C1 segment of cervical spinal cord (tissue), 14 donors: Measurements from ENCODE around the gene CD80.

Source experiments
- DNase-seq, 14 donors: peaks; one replicate each; lab custom pipeline; 2025; lab: John Stamatoyannopoulos, UW

CD80 gene

DNA sequence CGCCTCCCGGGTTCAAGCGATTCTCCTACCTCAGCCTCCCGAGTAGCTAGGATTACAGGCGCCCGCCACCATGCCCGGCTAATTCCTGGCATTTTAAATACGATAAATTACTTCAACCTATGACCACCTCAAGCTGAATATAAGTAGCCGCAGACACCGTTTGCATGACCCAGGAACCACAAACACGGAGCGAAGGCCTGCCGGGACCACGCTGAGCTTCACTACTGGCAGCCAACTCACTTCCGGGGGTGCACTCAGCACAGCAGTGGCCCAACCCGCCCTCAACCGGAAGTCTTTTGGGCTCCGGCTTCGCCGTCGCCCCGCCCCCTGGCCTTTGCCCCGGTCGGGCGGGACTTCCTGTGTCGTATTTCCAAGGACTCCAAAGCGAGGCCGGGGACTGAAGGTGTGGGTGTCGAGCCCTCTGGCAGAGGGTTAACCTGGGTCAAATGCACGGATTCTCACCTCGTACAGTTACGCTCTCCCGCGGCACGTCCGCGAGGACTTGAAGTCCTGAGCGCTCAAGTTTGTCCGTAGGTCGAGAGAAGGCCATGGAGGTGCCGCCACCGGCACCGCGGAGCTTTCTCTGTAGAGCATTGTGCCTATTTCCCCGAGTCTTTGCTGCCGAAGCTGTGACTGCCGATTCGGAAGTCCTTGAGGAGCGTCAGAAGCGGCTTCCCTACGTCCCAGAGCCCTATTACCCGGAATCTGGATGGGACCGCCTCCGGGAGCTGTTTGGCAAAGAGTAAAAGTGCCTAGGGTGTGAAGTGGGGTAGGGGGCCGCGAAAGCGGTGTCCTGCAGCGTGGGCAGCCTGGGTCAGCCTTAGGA lies 61.0 kb downstream of the CD80 start, which contains the start of gene TIMMDC1:
Gene TIMMDC1, plus strand, starts transcription at position 362 of the 826 bp plus-strand sequence. Its CDS starts 187 bp downstream, at position 549.
- peak; percentile 49 to 98 (median 94) for DNase-seq

DNA sequence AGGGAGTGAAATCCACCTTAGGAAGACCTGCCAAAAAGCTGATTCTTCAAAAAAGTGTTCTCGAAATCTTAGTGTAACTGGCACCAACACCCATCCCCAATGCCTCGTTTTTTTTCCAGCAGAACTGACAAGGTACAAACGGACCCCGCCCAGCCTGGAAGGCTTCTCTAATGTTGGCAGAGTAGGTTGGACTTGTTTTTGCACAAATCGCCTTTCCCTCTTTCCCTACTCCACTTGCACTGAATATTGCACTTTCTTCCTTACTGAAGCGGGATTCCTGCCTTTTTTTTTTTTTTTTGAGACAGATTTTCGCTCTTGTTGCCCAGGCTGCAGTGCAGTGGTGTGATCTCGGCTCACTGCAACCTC lies 61.6 kb downstream of the CD80 start:
- DNase-seq, result peak in 2 of 14 donors; percentile 12 to 27

DNA sequence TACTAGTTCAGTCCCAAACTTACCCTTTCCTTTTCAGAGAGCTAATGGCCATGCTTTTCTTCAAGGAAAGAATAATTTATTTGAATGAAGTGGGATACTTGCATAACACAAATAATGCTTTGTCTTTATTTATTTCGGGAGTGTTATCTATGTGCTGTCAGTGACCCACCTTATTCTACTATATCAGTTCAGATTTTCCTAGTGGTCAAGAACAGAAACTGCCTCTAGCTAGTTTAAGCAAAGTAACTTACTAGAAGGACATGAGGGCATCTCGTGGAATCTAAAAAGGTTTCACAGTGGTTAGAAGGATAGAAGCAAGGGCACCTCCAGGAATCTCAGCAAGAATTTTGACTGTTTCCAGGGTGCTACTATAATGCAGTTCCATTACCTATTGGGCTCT lies 64.8 kb downstream of the CD80 start:
- no peak for DNase-seq

DNA sequence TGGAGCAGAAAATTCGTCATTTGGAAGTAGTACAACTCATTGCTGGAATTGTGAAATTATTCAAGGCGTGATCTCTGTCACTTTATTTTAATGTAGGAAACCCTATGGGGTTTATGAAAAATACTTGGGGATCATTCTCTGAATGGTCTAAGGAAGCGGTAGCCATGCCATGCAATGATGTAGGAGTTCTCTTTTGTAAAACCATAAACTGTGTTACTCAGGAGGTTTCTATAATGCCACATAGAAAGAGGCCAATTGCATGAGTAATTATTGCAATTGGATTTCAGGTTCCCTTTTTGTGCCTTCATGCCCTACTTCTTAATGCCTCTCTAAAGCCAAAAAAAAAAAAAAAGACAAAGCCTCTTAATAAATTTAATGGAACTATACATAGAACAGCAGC lies 66.6 kb downstream of the CD80 start:
- no peak for DNase-seq

DNA sequence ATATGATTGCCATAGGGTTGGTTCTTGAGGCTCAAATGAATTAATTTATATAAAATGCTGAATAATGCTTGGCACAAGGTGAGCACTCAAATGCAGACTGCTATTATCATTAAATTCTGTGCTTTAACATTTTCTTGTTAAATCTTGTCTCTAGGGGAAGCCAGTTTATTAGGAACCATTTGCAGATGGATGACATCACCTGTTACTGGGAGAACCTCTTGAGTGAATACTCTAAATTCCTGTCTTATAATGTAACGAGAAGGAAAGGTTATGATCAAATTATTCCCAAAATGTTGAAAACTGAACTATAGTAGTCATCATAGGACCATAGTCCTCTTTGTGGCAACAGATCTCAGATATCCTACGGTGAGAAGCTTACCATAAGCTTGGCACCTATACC lies 67.3 kb downstream of the CD80 start:
- DNase-seq, result no peak

DNA sequence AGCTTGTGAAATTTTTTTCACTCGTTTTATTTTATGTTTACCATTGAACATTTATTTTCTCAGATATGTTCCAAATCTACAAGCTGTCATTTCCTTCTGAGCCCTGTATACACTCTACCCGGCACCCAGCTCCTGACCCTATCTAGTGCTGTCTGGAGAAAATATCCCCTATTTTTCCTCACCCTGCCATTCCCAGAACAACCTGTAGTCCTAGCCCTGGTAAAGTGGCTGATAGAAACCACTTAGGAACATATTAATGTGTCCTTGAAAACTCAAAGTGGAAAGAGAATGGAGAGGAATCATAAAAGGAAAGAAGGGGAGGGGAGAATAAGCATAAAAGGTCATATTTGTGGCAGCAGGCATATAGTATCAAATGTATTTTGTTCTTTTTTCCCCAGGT lies 69.3 kb downstream of the CD80 start:
- DNase-seq, result no peak

DNA sequence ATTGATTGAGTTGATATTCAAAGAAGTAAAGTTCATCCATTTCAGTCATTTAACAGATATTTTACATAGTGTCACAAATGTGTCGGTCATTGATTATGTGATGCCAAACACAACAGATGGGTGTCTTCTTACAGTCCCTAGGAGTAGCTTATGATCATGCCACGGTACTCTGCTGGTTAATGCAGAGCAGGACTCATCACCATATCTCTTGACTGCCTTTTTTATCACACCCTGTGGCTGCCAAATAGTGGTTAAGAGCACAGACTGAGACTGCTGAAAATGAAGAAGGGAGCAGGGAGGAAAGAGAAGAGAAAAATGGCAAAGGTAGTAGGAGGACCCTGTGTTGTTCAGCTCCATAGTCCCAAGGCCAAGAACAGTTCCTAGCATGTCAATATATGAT lies 73.9 kb downstream of the CD80 start:
- DNase-seq, result no peak

DNA sequence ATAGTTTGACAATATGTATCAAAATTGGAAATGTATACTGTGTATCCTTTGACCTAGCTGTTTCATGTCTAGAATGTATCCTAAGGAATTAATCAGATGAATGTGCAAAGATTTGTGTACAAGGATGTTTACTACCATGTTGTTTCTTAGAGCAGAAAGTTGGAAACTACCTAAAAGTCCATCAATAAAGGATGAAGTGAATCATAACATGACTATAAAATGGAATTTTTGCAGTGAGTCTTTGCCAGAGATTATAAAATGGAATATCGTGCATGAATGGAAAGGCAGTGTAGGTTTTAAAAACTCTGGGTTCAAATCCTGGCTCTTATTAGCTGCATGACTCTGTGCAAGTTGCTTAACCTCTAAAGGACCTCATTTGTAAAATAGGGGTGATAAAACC lies 76.3 kb downstream of the CD80 start:
- DNase-seq, result no peak

DNA sequence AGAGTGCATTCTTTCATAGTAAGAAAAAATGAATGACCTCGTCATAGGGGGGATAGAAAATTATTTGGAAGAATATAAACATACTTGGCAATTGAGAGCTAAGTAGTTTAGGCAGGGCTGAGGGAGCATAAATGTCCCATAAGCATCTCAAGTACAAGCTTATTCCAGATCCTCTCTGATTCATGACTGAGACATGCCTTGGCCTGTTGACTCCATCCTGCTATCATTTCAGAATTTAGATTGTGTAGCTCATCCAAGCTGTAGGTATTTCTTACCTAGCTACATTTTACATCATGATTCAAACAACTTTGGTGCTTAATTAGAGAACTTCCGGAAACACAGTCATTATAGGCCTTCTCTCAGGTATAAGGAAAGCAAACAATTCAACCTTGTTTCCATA lies 78.3 kb downstream of the CD80 start:
- no peak for DNase-seq
